Calu3 (cell line): Measurements from ENCODE around the gene DPP3. TPM values are rescaled to one million over a fixed set of nuclear protein-coding genes. Genes with fewer than 3 reads are reported as not detected.

Experiments
- BruUV-seq: library from RNA; stranded (reverse); fragments of 400-500 nt; replicated peaks from 2 replicates; lab custom pipeline; 2021; lab: Mats Ljungman, UMichigan
- CTCF ChIA-PET: fragments of 300-600 bp; sonication (Branson Sonifier 250); formaldehyde crosslinking; loops from one replicate; lab custom pipeline; 2022; ENCODE audit warnings: antibody characterized with exemption; lab: Charles Lee
- DNase-seq: peaks from one replicate; pipeline ENCODE4 v3.0.0; 2022
- H3K27ac Mint-ChIP-seq: one replicate; pipeline ENCODE4 v1.8.0; 2022; ENCODE audit warnings: mixed read lengths; ENCODE audit not compliant: unreplicated experiment
- H3K27me3 Mint-ChIP-seq: one replicate; pipeline ENCODE4 v1.8.0; 2022; ENCODE audit warnings: mixed read lengths; ENCODE audit not compliant: unreplicated experiment
- H3K36me3 Mint-ChIP-seq: one replicate; pipeline ENCODE4 v1.8.0; 2022; ENCODE audit warnings: mild to moderate bottlenecking, moderate library complexity, mixed read lengths; ENCODE audit not compliant: insufficient read depth, unreplicated experiment
- H3K4me1 Mint-ChIP-seq: one replicate; pipeline ENCODE4 v1.8.0; 2022; ENCODE audit warnings: mild to moderate bottlenecking, low read depth, mixed read lengths; ENCODE audit not compliant: unreplicated experiment
- H3K4me3 Mint-ChIP-seq: one replicate; pipeline ENCODE4 v1.8.0; 2022; ENCODE audit warnings: mild to moderate bottlenecking, low read depth, moderate library complexity, mixed read lengths; ENCODE audit not compliant: unreplicated experiment
- H3K9me3 Mint-ChIP-seq: one replicate; pipeline ENCODE4 v1.8.0; 2022; ENCODE audit warnings: low read depth, mixed read lengths; ENCODE audit not compliant: unreplicated experiment
- CTCF ChIP-seq: fragments of 200-600 bp; IDR thresholded peaks from one replicate; pipeline ENCODE4 v1.8.0; 2022; ENCODE audit warnings: antibody characterized with exemption; ENCODE audit not compliant: unreplicated experiment
- intact Hi-C: fragments of 100-400 bp; cut with micrococcal nuclease; formaldehyde crosslinking; loops from one replicate; pipeline ENCODE4 v1.10.0; 2022; ENCODE audit not compliant: unreplicated experiment
- total RNA-seq: library from RNA; stranded (reverse); gene quantifications from 2 replicates; pipeline ENCODE4 v1.2.3, GENCODE V29; 2022

The DPP3 gene
- total RNA-seq, 1 experiment from 2014 or later = 57.4 TPM

- Mint-ChIP-seq H3K36me3 (peaks cover 26% of the 10 kb centered on the region), H3K4me1 (peaks cover 7% of the 10 kb centered on the region), H3K27me3 (no peaks in the 10 kb centered on the region), H3K4me3 (no peak overlapping the region), H3K27ac (no peak overlapping the region), H3K9me3 (no peaks in the 10 kb centered on the region)
- DNase-seq = no peak
- TF ChIP-seq CTCF = no peak
- CTCF ChIA-PET = no interaction called here
- intact Hi-C loops = no loop called here
- BruUV-seq = no TSS peak
Observed at GRCh38 chr11:66472054-66472453, 8.2 kb upstream of the DPP3 start.

DNA sequence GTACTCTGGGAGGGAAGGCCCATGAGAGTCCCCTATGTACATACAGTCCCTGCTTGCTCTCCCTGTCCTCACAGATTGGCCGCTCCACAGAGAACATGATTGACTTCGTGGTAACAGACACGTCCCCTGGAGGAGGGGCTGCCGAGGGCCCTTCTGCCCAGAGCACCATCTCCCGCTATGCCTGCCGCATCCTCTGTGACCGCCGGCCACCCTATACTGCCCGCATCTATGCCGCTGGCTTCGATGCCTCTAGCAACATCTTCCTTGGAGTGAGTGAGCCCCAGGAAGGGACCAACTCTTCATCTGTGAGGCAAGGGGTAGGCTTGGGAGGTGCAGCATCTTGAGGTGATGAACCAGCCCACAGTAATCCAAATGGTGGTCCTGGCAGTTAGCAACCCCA is 7.1 kb upstream of the DPP3 start:
- Mint-ChIP-seq H3K4me3 (no peak overlapping the region), H3K4me1 (no peaks in the 10 kb centered on the region), H3K9me3 (no peaks in the 10 kb centered on the region), H3K36me3 (peaks cover 23% of the 10 kb centered on the region), H3K27ac (no peak overlapping the region), H3K27me3 (no peaks in the 10 kb centered on the region)
- TF ChIP-seq CTCF = no peak
- no peak for DNase-seq
- BruUV-seq = no TSS peak
- intact Hi-C loops = no loop called here
- CTCF ChIA-PET = no interaction called here

- intact Hi-C loops = no loop called here
- H3K4me1 Mint-ChIP-seq = no peaks in the 10 kb centered on the region
- BruUV-seq = no TSS peak
- no peaks in the 10 kb centered on the region for H3K9me3 Mint-ChIP-seq
- CTCF ChIA-PET = no interaction called here
- H3K27me3 Mint-ChIP-seq = no peaks in the 10 kb centered on the region
- H3K27ac Mint-ChIP-seq = no peak overlapping the region
- DNase-seq = no peak
- peaks cover 26% of the 10 kb centered on the region for H3K36me3 Mint-ChIP-seq
- no peak for TF ChIP-seq CTCF
- no peak overlapping the region for H3K4me3 Mint-ChIP-seq
Observed at GRCh38 chr11:66473608-66474515, 6.4 kb upstream of the DPP3 start.

GRCh38 chr11:66475349-66476172 is 4.7 kb upstream of the DPP3 start:
- H3K27ac Mint-ChIP-seq = no peak overlapping the region
- BruUV-seq = no TSS peak
- TF ChIP-seq CTCF = no peak
- H3K9me3 Mint-ChIP-seq = no peaks in the 10 kb centered on the region
- no peaks in the 10 kb centered on the region for H3K4me1 Mint-ChIP-seq
- CTCF ChIA-PET = no interaction called here
- no peaks in the 10 kb centered on the region for H3K27me3 Mint-ChIP-seq
- intact Hi-C loops = no loop called here
- DNase-seq = no peak
- peaks cover 39% of the 10 kb centered on the region for H3K36me3 Mint-ChIP-seq
- no peak overlapping the region for H3K4me3 Mint-ChIP-seq
